ENCODE data around the gene OBP2A. TPM values are rescaled to one million over a fixed set of nuclear protein-coding genes. Genes with fewer than 3 reads are reported as not detected.

OBP2A gene
- polyA plus RNA-seq, 3 donors, result not detected

DNA sequence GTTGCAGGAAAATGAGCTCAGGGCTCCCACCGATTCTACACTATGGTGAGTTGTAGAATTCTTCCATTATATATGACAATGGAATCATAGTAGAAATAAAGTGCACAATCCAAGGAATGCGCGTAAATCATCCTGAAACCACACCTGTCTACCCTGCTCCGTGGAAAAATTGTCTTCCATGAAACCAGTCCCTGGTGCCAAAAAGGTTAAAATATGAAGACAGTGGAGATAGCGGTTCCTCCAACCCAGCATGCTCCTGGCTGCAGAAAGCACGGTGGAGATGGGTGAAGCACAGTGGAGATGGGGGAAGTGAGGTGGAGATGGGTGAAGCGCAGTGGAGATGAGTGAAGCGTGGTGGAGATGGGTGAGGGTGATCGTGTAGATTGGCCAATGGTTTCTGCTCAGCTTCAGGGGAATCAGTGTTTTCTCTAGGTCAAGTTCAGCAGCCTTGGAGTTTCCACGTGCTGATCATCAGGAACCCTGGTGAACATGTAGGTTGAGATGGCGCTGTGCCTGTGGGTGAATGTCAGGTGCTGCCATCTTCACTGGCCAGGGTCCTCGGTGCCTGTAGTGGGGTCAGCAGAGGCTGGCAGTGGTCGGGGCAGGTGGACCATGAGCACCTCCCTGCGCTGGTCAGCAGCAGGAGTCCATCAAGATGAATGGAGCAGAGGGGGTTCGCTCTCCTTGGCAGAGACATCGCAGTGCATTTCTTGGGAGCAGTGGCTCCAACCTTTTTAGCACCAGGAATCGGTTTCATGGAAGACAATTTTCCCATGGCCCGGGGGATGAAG, 35.9 kb downstream of the OBP2A start:
- H2AFZ ChIP-seq (ENCODE audit: insufficient read depth, low read depth, low read length, poor library complexity, severe bottlenecking), result no peak overlapping the region
- Mint-ChIP-seq H3K4me3 (no peak overlapping the region), H3K36me3 (no peaks in the 10 kb centered on the region), H3K4me1 (no peaks in the 10 kb centered on the region), H3K27ac (peak overlapping the region in 1 of 7 donors; percentile 10), H3K9me3 (no peaks in the 10 kb centered on the region), H3K27me3 (ENCODE audit: low read depth in 3 of 3) (no peaks in the 10 kb centered on the region)
- TF ChIP-seq CTCF (IDR thresholded peaks at IDR 0.05), result no peak
- no peaks in the 10 kb centered on the region for H4K20me1 ChIP-seq (ENCODE audit: insufficient read depth, low read length)
- H3K4me1 ChIP-seq (ENCODE audit: control insufficient read depth in 1 of 2, insufficient read depth in 2 of 2, low read length in 2 of 2), result no peaks in the 10 kb centered on the region
- 95% methylated on average over 15 of the region's 18 CpGs for WGBS (ENCODE audit: insufficient coverage)
- H3K4me3 ChIP-seq (replicated peaks in 1 of 3; ENCODE audit: low read depth in 2 of 3, low read length in 3 of 3), result no peak overlapping the region
- no peaks in the 10 kb centered on the region for H3K9me3 ChIP-seq (replicated peaks in 1 of 2; ENCODE audit: control insufficient read depth in 1 of 2, insufficient read depth in 1 of 2, low read length in 2 of 2)
- H3K36me3 ChIP-seq (replicated peaks in 1 of 2; ENCODE audit: control insufficient read depth in 1 of 2, insufficient read depth in 2 of 2, low read length in 2 of 2), result no peaks in the 10 kb centered on the region
- H3K4me2 ChIP-seq (replicated peaks; ENCODE audit: extremely low read depth, low read length, poor library complexity, severe bottlenecking), result no peak overlapping the region
- H3K9ac ChIP-seq (ENCODE audit: insufficient read depth, low read length, poor library complexity, severe bottlenecking), result no peak overlapping the region
- intact Hi-C loops (cut with micrococcal nuclease), result no loop called here
- no peaks in the 10 kb centered on the region for H3K79me2 ChIP-seq (ENCODE audit: insufficient read depth, low read length)
- no peak overlapping the region for H3K27ac ChIP-seq (ENCODE audit: low read depth in 1 of 2, low read length in 2 of 2)
- no peak for DNase-seq
- H3K27me3 ChIP-seq (ENCODE audit: control insufficient read depth in 2 of 2, insufficient read depth in 2 of 2, low read length in 2 of 2), result no peaks in the 10 kb centered on the region

DNA sequence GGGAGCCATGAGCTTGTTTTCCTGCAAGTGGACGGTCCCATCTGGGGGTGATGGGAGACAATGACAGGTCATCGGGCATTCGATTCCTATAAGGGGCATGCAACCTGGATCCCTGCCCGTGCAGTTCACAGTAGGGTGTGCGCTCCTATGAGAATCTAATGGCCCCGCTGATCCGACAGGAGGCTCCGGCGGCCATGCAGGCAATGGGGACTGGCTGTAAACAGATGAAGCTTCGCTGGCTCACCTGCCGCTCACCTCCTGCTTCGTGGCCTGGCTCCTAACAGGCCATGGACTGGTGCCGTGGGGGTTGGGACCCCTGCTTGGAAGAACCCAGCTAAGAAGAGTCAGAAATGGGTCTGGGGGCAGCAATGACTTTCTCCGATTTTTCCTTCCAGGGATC, 36.6 kb downstream of the OBP2A start:
- Mint-ChIP-seq H3K27me3 (ENCODE audit: low read depth in 3 of 3) (no peaks in the 10 kb centered on the region), H3K4me3 (no peak overlapping the region), H3K36me3 (no peaks in the 10 kb centered on the region), H3K9me3 (no peaks in the 10 kb centered on the region), H3K27ac (no peak overlapping the region), H3K4me1 (no peaks in the 10 kb centered on the region)
- H3K4me2 ChIP-seq (replicated peaks; ENCODE audit: extremely low read depth, low read length, poor library complexity, severe bottlenecking), result no peak overlapping the region
- no peaks in the 10 kb centered on the region for H4K20me1 ChIP-seq (ENCODE audit: insufficient read depth, low read length)
- intact Hi-C loops (cut with micrococcal nuclease), result no loop called here
- H3K79me2 ChIP-seq (ENCODE audit: insufficient read depth, low read length), result no peaks in the 10 kb centered on the region
- no peak for DNase-seq
- no peak overlapping the region for H3K9ac ChIP-seq (ENCODE audit: insufficient read depth, low read length, poor library complexity, severe bottlenecking)
- H3K36me3 ChIP-seq (replicated peaks in 1 of 2; ENCODE audit: control insufficient read depth in 1 of 2, insufficient read depth in 2 of 2, low read length in 2 of 2), result no peaks in the 10 kb centered on the region
- H3K27me3 ChIP-seq (ENCODE audit: control insufficient read depth in 2 of 2, insufficient read depth in 2 of 2, low read length in 2 of 2), result no peaks in the 10 kb centered on the region
- TF ChIP-seq CTCF (IDR thresholded peaks at IDR 0.05), result no peak
- no peaks in the 10 kb centered on the region for H3K4me1 ChIP-seq (ENCODE audit: control insufficient read depth in 1 of 2, insufficient read depth in 2 of 2, low read length in 2 of 2)
- WGBS (ENCODE audit: insufficient coverage), result 89% methylated on average over 11 of the region's 14 CpGs
- H3K4me3 ChIP-seq (replicated peaks in 1 of 3; ENCODE audit: low read depth in 2 of 3, low read length in 3 of 3), result no peak overlapping the region
- no peak overlapping the region for H3K27ac ChIP-seq (ENCODE audit: low read depth in 1 of 2, low read length in 2 of 2)
- H2AFZ ChIP-seq (ENCODE audit: insufficient read depth, low read depth, low read length, poor library complexity, severe bottlenecking), result no peak overlapping the region
- no peaks in the 10 kb centered on the region for H3K9me3 ChIP-seq (replicated peaks in 1 of 2; ENCODE audit: control insufficient read depth in 1 of 2, insufficient read depth in 1 of 2, low read length in 2 of 2)
